WI38 (cell line): Measurements from ENCODE around the gene RALGDS.

ENCODE experiments used
- H3K4me3 ChIP-seq: 2 replicates; pipeline ENCODE4 v1.5.1; 2011; ENCODE audit warnings: low read depth, mild to moderate bottlenecking, control low read depth, low read length
- TF ChIP-seq, protein P1 (sequence below): IDR thresholded peaks from 2 replicates; pipeline ENCODE4 v1.5.1; 2012; ENCODE audit warnings: low read depth, mild to moderate bottlenecking, control low read depth, low read length

The RALGDS gene

DNA sequence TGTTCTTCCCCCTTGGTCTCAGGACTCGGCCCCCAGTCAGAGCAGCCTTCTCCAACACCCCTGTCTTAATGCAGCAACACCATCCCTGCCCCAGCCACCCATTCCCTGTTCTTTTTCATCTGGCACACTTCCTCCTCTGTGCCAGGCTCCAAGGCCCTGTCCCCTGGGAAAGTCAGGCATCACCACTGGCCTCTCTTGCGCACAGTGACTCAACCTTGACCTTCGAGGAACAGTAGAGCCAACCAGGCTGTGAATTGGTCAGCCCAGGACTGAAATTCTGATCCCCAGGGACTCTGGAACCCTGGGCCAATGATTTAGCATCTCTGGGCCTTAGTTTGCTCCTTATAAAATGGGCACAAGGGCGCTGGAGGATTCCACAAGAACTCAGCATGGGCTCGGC, 10.5 kb upstream of the RALGDS start:
- no peak overlapping the region for H3K4me3 ChIP-seq

DNA sequence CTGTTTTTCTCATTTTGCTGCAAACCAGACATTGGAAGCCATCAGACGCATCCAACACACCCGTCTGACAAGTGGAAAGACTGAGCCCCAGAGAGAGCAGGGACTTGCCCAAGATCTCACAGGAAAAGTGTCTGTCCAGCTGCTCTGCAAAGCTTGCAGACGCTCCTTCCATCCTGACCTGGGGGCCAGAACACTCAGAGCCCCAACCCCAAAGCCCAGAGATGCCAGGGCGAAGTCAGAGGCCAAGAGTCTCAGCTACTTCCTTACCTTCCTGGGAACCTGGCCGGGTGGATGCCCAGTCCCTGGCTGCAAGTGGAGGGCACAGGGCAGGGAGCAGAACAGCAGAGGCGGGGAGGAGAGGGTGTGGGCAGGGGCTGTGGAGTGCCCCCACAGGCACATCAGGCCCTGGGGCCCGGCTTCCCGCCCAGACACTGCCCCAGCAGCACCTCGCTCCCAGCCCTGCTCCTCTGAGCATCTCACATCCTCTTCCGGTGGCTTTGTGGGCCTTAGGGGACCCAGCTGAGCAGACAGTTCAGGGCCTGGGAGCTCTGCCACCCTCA, 9.7 kb upstream of the RALGDS start:
- TF ChIP-seq, protein P1, sequence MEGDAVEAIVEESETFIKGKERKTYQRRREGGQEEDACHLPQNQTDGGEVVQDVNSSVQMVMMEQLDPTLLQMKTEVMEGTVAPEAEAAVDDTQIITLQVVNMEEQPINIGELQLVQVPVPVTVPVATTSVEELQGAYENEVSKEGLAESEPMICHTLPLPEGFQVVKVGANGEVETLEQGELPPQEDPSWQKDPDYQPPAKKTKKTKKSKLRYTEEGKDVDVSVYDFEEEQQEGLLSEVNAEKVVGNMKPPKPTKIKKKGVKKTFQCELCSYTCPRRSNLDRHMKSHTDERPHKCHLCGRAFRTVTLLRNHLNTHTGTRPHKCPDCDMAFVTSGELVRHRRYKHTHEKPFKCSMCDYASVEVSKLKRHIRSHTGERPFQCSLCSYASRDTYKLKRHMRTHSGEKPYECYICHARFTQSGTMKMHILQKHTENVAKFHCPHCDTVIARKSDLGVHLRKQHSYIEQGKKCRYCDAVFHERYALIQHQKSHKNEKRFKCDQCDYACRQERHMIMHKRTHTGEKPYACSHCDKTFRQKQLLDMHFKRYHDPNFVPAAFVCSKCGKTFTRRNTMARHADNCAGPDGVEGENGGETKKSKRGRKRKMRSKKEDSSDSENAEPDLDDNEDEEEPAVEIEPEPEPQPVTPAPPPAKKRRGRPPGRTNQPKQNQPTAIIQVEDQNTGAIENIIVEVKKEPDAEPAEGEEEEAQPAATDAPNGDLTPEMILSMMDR = no peak
- no peak overlapping the region for H3K4me3 ChIP-seq

More for the DNA sequence above, 10.5 kb upstream of the RALGDS start:
- TF ChIP-seq, protein P1 = no peak

DNA sequence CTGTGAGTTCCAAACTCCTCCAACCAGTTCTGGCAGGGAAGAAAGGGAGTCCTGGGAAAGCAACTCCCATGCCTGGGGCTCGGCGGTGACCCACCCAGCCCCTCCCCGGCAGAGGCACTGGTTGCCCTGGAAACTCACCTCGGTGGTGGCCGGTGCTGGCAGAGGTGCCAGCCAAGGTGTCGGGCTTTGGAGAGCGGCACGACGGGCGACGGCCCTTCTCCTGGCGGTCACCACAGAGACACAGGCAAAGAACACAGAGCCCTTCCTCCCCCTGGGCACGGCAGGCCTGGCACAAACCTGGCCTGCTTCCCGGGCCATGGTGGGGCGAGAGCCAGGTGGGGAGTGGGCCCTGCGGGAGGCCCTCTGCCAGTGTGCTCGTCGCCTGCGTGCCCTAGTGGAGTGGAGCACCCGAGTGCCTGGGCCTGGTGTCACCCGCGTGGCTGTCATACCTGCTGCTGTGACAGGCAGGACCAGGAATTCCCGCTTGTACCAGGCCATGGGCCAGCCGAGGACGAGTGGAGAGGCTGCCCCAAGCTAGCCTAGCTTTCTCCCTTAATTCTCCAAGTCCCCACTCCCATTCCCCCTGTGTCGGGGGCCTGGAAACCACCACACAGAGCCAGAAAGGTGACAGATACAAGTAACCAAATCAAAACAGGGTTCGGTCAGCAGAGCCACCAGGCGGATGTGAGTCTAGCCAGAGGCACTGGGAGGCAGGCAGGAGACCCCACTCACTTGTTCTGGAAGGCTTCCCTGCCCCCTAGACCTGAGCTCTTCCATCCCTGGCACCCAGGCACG, 8.2 kb upstream of the RALGDS start:
- TF ChIP-seq, protein P1 = no peak
- no peak overlapping the region for H3K4me3 ChIP-seq

DNA sequence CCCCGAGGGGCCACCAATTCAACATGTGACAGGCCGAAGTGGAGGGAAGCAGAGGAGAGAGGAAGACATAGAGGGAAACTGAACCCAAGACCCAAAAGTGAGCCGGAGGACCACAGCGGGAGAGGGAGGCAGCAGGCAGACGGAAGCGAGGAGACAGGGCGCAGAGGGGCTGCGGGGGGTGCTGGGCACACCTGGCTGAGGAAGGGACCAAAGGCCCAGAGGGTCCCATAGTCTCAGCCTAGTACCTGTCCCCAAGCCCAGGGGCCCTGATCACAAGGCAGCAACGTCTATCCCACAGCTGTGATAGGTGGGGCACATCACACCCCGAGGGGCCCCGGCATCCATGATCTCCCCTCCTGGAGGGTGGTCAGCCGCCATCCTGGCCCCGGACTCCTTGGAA, 7.1 kb upstream of the RALGDS start:
- no peak overlapping the region for H3K4me3 ChIP-seq

DNA sequence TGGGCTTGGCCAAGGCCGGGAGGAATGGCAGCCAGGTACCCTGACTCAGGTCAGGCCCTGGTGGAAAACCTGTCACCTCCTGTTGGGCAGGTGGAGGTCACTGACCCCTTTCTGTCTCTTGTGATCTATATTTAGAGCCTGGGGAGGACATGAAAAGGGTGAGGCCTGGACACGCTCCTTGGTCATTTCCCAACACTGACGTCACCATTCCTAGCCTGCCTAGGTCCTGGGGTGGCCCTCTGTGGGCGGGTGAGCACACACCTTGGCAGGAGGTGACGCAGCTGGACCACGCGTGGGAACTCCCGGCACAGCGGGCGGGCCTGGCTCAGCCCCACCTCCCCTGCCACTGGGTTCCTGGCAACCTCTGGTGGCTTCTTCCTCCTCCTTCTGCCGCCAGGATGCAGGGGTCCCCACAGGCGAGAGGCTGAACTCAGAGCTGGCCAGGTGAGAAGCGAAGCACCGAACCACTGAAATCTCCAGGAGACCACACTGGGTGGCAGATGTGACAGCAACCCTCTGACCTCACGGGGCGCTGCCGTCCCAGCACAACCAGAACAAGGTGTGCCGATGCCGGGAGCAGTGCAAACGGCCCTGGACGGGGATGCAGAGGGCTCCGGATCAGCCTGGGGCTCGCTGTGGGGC, 6.4 kb upstream of the RALGDS start:
- TF ChIP-seq, protein P1 = no peak
- no peak overlapping the region for H3K4me3 ChIP-seq

More for the DNA sequence above, 7.1 kb upstream of the RALGDS start:
- TF ChIP-seq, protein P1 = no peak

DNA sequence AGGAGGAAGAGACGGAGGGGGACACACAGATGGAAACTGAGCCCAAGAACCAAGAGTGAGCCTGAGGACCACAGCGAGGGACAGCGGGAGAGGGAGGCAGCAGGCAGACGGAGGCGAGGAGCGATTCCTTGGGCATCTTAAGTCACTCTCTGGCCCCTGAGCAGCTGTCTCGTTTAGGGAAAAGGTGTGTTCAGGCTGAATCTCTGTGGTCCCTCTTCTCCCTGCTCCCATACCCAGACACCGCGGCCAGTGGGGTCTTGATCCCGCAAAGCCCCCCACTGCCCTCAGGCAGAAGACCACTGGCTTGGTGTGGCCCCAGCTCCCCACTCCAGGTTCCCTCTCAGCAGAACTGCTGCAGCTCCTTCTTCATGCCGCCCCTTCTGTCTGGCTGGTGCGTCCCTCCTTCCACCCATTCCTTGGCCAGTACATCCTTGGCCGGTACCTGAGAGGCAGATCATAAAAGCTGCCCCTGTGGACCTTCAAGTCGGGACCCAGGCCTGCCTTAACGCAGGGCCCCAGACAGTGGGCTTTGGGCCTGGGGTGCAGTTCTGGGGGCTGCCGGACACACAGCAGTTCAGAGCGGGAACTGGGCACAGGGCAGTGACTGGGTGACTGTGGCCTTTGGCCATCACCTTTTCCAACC, 5.8 kb upstream of the RALGDS start:
- TF ChIP-seq, protein P1 = no peak

More for the DNA sequence above, 5.8 kb upstream of the RALGDS start:
- H3K4me3 ChIP-seq = no peak overlapping the region
